Measurements from ENCODE around the gene SPECC1L. TPM values are rescaled to one million over a fixed set of nuclear protein-coding genes. Genes with fewer than 3 reads are reported as not detected.
"Not testable (repeated sequence)": the region's sequence is repeated elsewhere in the genome, so short reads cannot be mapped to it uniquely, and the experiment has no call there.

The SPECC1L gene
- total and polyA plus RNA-seq, 2 experiments from 2014 or later = 19.7 to 43.2 TPM

- Histone ChIP-seq H3K4me1 (ENCODE audit: low read depth) (peaks cover 3% of the 10 kb centered on the region), H3K4me3 (no peak overlapping the region), H3K36me3 (peaks cover 47% of the 10 kb centered on the region), H3K27ac (peak overlapping the region; percentile 52), H3K9me3 (ENCODE audit: low read depth) (no peaks in the 10 kb centered on the region), H3K27me3 (no peaks in the 10 kb centered on the region)
- TF ChIP-seq, protein P1, sequence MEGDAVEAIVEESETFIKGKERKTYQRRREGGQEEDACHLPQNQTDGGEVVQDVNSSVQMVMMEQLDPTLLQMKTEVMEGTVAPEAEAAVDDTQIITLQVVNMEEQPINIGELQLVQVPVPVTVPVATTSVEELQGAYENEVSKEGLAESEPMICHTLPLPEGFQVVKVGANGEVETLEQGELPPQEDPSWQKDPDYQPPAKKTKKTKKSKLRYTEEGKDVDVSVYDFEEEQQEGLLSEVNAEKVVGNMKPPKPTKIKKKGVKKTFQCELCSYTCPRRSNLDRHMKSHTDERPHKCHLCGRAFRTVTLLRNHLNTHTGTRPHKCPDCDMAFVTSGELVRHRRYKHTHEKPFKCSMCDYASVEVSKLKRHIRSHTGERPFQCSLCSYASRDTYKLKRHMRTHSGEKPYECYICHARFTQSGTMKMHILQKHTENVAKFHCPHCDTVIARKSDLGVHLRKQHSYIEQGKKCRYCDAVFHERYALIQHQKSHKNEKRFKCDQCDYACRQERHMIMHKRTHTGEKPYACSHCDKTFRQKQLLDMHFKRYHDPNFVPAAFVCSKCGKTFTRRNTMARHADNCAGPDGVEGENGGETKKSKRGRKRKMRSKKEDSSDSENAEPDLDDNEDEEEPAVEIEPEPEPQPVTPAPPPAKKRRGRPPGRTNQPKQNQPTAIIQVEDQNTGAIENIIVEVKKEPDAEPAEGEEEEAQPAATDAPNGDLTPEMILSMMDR (IDR thresholded peaks at IDR 0.05; ENCODE audit: low read depth, low read length) = no peak
- DNase-seq (ENCODE audit: low read depth in 1 of 2, low spot score in 1 of 2) = no peak
Observed at GRCh38 chr22:24315367-24315966, 44.8 kb downstream of the SPECC1L start.

DNA sequence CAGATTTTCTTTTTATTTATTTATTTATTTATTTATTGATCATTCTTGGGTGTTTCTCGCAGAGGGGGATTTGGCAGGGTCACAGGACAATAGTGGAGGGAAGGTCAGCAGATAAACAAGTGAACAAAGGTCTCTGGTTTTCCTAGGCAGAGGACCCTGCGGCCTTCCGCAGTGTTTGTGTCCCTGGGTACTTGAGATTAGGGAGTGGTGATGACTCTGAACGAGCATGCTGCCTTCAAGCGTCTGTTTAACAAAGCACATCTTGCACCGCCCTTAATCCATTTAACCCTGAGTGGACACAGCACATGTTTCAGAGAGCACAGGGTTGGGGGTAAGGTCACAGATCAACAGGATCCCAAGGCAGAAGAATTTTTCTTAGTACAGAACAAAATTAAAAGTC is 45.6 kb downstream of the SPECC1L start:
- not testable (repeated sequence) for H3K9me3 ChIP-seq (ENCODE audit: low read depth); H3K27me3 ChIP-seq; H3K4me1 ChIP-seq (ENCODE audit: low read depth); DNase-seq (ENCODE audit: low read depth in 1 of 2, low spot score in 1 of 2); H3K4me3 ChIP-seq; H3K27ac ChIP-seq
- peaks cover 53% of the 10 kb centered on the region for H3K36me3 ChIP-seq

- not testable (repeated sequence) for H3K27ac ChIP-seq; DNase-seq (ENCODE audit: low read depth in 1 of 2, low spot score in 1 of 2); H3K27me3 ChIP-seq; H3K9me3 ChIP-seq (ENCODE audit: low read depth); H3K4me1 ChIP-seq (ENCODE audit: low read depth); H3K4me3 ChIP-seq
- H3K36me3 ChIP-seq = peaks cover 60% of the 10 kb centered on the region
Observed at GRCh38 chr22:24317511-24317910, 46.9 kb downstream of the SPECC1L start.

DNA sequence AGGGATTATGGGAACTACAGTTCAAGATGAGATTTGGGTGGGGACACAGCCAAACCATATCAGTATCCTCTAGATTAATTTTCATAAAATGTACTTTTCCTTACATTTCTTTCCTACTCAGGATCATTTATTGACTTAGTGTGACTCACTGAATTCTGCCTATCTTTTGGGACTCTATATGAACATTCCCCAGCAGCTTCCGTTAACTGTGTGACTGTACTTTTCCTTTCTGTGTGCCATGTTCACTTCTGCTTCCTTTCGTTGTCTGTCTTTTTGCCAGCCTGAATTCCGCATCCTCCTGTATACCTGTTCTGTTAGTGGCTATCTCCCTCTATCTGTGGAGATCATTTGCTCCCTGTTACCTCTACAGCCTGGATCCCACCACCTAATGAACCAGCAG is 48.8 kb downstream of the SPECC1L start:
- peak in 1 of 2 donors; percentile 47 for DNase-seq (ENCODE audit: low read depth in 1 of 2, low spot score in 1 of 2)
- TF ChIP-seq, protein P1 (IDR thresholded peaks at IDR 0.05; ENCODE audit: low read depth, low read length) = no peak
- Histone ChIP-seq H3K4me3 (no peak overlapping the region), H3K9me3 (ENCODE audit: low read depth) (no peaks in the 10 kb centered on the region), H3K27ac (no peak overlapping the region), H3K27me3 (no peaks in the 10 kb centered on the region), H3K4me1 (ENCODE audit: low read depth) (peaks cover 3% of the 10 kb centered on the region), H3K36me3 (peaks cover 58% of the 10 kb centered on the region)

- H3K4me3 ChIP-seq = no peak overlapping the region
- no peak for DNase-seq (ENCODE audit: low read depth in 1 of 2, low spot score in 1 of 2)
- H3K36me3 ChIP-seq = peaks cover 47% of the 10 kb centered on the region
- no peaks in the 10 kb centered on the region for H3K4me1 ChIP-seq (ENCODE audit: low read depth)
- no peak overlapping the region for H3K27ac ChIP-seq
- no peaks in the 10 kb centered on the region for H3K27me3 ChIP-seq
- TF ChIP-seq, protein P1 (IDR thresholded peaks at IDR 0.05; ENCODE audit: low read depth, low read length) = no peak
- H3K9me3 ChIP-seq (ENCODE audit: low read depth) = no peaks in the 10 kb centered on the region
Observed at GRCh38 chr22:24321999-24322398, 51.4 kb downstream of the SPECC1L start.

DNA sequence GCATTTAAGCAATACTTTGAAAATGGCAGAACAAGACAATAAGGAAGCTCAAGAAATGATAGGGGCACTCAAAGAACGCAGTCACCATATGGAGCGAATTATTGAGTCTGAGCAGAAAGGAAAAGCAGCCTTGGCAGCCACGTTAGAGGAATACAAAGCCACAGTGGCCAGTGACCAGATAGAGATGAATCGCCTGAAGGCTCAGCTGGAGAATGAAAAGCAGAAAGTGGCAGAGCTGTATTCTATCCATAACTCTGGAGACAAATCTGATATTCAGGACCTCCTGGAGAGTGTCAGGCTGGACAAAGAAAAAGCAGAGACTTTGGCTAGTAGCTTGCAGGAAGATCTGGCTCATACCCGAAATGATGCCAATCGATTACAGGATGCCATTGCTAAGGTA is 51.9 kb downstream of the SPECC1L start:
- DNase-seq (ENCODE audit: low read depth in 1 of 2, low spot score in 1 of 2) = no peak
- no peaks in the 10 kb centered on the region for H3K4me1 ChIP-seq (ENCODE audit: low read depth)
- peaks cover 47% of the 10 kb centered on the region for H3K36me3 ChIP-seq
- H3K4me3 ChIP-seq = no peak overlapping the region
- no peaks in the 10 kb centered on the region for H3K27me3 ChIP-seq
- no peaks in the 10 kb centered on the region for H3K9me3 ChIP-seq (ENCODE audit: low read depth)
- TF ChIP-seq, protein P1 (IDR thresholded peaks at IDR 0.05; ENCODE audit: low read depth, low read length) = no peak
- no peak overlapping the region for H3K27ac ChIP-seq
